ENCODE measurements around the gene CACNA1I.

GRCh38 chr22:39529487-39529851, 41.1 kb upstream of the CACNA1I start:
- TF ChIP-seq CTCF (conservative IDR thresholded peaks at IDR 0.05; ENCODE audit: low read depth, low read length) = no peak; the same call in 1 of the 2 replicates
- no peak for TF ChIP-seq EZH2 (IDR thresholded peaks at IDR 0.05; ENCODE audit: borderline replicate concordance, low read depth, low read length, poor library complexity, severe bottlenecking)
